Muscle of arm (tissue), 12 donors: ENCODE data around the gene SLC25A26. TPM values are rescaled to one million over a fixed set of nuclear protein-coding genes. Genes with fewer than 3 reads are reported as not detected.
A peak's percentile ranks its signal among the peaks of the same experiment; 100 is the strongest.
"Not testable (repeated sequence)": the region's sequence is repeated elsewhere in the genome, so short reads cannot be mapped to it uniquely, and the experiment has no call there.

Source experiments
- DNase-seq: peaks from one replicate; pipeline ENCODE4 v3.0.0-alpha.2; 2013
- polyA plus RNA-seq, 12 donors: library from polyadenylated mRNA; unstranded; fragments of 120-200 nt; gene quantifications; one replicate each; pipeline ENCODE4 v1.2.1, GENCODE V29; 2013; ENCODE audit not compliant: insufficient read length in 12 of 12

The SLC25A26 gene
- polyA plus RNA-seq, 12 donors = 14.9 to 32.9 (median 26.9) TPM; not detected in 1

DNA sequence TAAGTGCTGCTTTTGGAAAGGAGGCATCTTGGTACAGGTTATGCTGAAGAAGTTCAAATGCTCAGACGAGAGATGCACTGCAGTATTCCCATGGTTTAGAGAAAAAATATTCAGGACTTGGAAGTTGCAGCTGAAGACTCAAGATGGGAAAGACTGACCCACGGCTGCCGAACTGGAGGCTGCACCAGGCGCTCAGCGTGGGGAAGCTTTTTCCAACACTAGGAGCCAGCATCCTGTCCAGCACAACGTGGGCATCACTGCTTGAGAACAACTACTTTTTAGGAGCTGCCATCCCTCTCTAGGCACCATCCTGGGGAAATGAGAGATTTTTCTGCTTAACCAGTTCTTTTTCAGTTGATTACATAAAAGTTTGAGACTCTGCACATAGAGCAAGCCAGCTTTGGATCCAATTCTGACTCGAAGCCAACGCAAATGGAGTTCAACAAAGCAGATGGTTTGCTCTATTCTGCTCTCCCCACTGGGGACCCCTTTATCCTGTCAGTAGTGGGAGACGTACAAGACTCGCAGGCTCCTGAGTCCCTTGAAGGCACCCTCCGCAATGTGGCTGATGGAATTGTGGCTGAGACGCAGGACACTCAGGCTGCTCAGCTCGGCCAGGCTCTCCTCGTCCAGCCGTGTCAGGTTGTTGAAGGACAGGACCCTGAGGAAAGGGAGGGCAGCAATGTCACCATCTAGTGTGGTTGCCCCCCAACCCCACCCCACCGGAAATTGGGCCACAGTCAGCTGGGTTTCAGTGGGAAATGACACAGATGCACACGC, 186.2 kb downstream of the SLC25A26 start:
- DNase-seq = no peak

DNA sequence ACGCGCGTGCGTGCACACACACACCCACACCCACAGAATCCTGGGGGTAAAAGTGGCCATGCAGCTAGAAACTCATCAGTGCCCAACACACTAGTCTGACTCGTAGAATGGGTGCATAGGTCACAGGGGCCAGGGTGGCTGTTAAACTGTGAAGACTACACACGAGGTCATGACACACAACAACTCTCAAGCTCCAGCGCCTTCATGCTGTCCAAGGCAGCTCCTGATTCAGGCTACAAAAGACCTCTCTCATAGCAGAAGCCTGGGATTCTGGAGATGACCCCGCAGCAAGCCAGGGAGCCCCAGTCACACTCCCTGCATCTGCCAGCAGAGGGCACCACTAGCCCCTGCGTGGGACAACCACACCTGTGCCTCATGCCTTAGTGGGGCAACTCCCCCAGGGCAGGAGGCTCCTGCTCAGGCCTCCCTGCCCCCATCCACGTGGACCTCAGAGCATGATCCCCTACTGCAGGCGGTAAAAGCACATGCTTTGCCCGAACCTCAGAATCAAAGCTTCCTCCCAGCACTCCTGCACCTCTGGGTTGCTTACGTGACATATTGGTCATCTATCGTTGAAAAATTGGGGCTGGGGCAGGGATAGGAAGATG, 186.9 kb downstream of the SLC25A26 start:
- DNase-seq = peak; percentile 73

DNA sequence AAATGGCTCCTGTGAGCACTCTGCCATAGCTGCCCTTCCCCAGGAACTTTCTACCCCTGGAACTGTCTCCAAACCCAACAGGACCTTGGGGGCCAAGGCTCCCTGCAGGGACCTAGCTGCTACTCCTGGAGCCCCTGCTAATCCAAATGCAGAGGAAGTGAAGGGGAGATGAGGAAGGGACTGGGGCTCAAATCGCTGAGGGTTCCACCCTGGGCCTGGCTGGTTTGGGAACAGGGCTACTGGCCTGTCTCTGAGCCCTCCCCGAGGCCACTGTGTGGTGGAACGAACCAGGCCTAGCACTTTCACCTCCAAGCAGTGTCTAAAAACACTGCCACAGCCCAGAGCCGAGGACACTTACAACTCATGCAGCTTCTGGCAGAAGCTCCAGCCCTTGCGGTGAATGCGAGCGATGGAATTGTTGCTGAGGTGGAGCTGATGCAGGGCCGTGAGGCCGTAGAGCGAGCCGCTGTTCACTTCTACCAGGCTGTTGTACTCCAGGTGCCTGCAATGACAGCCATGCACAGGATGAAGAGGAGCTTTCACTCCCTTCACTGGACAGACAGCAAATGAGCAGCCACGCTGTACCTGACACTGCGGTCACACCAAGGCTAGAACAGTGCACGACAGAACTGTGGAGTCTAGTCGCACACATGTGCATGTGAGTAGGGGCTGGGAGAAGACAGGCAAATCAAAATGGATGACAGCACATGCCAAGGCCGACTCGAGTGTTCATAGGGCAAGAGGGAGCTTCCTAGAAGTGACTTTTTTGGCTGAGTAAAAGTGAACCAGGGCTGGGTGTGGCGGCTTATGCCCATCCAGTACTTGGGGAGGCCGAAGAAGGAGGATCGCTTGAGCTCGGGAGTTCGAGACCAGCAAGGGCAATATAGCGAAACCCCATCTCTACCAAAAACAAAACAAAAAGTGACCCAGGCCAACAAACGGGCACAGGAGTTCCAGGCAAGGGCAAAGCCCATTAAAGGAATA, 189.3 kb downstream of the SLC25A26 start:
- DNase-seq = no peak

DNA sequence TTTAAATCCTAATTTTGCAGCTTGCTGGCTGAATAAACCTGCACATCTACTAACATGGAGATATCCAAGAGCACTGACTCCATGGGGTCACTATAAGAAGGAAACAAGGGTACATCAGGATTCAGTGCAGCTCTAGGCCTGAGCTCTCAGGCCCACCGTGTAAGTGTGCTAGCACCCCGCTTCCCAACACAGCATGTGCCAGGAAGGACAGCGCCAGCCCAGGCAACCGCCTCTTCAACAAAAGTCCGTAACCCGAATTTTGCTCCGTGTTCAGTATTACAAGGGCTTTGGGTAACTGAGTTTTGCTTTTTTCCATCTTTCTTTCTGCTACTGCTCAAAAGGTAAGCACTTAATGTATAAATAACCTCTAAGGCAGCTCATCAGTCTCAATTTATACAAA, 190.2 kb downstream of the SLC25A26 start:
- no peak for DNase-seq

DNA sequence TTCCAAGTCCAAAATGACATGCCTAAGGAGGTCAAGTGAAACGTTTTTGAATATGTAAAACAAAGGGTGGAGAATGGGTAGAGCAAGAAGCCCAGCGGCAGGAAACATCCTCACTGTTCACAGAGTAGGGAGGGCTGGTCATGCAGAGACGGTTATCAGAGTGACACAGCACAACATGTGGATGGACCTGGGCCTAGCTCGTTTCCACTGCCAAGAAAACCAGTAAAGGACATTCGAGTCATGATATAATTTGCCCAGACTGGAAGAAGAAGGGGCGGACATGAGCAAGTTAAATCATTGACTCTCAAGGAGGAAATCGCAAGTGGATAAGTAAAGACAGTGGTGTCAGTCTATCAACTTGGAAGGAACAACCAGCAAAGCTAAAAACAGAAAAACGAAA, 190.7 kb downstream of the SLC25A26 start:
- no peak for DNase-seq

DNA sequence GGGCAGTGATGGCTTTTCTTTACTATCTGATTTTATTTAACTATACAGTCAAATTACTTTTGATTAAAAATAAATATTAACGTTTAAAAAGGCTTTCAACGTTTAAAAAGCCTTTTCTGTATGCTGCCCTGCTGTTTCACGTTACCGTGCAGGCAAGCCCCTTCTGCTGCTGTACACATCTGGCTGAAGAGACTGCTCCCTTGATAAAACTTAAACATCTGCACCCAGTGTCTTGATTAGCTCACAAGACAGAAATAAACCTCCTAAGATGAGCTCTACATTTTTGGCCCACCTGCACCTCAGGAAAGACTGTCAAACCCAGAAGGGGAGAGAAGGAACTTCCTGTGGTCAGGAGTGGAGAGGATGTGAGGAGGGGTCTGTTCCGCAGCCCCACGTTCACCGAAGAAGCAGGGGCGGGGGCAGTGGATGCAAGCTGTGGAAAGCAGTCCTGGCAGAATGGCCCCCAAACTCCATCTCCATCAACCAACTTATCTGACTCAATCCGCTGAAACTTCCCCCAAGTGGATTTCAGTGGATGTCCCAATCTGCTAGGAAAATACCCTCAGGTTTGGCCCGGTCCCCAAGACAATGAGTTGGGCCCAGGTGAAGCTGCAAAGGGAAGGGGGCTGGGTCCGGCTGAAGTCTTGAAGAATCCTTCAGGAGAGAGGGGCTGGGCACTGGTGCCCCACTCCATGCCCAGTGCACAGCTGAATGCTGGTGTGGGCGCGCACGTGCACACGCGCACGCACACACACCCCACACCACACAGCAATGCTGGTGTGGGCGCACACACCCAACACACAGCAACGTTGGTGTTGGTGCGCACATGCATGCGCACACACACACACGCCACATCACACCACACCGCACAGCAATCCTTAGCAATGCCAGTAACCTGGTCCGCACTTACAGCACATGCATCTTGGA, 191.4 kb downstream of the SLC25A26 start:
- no peak for DNase-seq

DNA sequence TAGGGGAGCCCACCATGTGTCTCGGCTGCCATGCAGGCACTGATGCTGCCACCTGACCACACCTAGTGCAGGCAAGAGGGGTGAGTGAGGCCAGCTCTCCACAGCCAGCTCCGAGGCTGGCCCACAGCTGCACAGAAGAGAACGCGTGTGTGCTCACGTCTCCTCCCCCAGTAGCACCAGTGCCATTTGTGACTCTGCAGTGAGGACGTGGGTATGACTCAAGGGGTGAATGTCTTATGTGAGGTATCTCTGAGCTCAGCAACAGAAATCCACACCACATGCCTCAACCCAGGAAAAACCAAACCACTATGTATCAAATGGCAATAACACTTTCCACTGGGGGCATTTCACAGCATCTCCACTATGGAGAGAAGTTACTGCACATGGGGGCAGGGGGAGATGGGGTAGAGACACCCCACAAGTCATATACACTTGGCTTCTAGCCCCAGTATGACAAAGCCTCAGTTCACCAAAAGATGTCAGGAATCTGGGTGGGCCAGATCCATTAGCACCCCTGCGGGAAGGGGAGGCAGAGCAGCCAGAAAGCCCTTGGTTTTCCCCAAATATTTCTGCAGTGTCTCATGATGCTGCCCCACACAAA, 192.4 kb downstream of the SLC25A26 start:
- no peak for DNase-seq

DNA sequence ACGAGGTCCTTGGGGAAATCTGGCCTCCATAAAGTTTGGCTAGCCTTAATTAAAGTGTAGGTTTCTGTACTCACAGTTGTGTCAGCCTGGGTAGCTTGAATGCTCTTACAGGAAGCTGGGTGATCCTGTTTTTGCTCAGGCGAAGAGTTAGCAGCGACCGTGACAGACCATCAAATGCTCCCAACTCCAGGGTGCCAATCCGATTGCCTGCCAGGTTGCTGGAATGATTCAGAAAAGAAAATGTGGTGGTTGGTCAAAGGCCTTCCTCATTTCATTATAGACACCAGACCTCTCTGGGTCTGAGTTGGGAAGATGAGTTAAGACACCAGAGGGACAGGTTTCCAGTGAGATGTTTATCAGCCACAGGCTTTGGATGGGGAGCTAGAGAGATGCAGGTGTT, 194.0 kb downstream of the SLC25A26 start:
- no peak for DNase-seq

DNA sequence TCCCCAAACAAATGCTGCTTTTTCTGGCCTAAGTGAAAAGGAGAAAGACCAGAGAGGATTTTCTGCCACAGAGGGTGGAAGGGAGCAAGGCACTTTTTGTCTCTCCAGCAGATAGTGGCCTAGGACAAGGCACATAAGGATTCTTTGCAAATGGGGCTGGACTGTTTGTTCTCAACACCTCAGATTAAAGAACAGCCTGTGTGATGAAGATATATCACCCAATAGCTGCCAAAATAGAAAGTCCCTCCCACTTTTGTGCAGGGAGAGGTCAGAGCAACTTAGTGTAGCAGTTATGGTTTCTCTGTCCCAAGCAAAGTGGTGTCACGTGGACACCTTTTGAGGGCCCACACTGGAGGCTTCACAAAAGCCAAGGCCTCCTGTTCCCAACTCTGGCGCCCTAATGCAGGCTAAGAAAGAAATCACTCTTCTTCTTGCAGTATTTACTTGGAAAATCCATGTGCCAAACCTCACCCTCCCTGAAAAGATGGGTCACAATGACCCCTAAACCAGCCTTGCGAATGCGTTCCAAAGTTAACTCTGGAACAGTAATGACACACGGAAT, 195.1 kb downstream of the SLC25A26 start:
- DNase-seq = no peak

DNA sequence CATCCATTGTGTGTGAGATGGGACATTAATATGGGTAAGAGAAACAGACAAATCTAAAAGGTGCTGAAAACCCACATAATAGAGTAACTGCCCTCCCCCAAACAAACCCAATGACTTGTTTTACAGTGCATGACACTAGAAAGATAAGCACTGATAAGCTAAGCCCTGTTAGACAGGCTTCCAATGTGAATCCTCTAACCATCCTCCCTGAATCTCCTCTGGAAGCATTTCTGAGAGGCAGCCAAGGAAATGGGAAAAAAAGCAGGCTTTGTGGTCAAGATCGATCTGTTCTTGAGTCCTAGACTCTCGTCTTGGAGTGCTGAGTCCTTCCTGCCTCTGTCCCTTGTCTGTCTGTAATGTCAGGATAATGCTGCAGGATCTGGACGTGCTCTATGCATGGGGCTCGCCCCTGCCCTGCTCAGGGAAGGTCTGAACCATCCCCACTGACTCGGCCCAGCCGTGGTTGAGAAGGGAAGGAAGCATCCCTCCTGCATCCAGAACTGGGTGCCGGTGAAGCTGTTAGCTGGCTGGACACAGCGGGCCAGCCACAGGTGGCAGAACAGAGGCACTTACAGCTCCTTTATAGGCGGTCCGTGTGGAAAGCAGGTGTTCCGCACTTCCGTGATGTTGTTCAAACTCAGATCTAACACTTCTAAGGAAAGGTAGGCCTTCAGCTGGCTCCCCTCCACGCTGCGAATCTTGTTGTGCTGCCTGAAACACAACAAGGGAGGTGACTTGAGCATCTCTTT, 195.9 kb downstream of the SLC25A26 start:
- no peak for DNase-seq

DNA sequence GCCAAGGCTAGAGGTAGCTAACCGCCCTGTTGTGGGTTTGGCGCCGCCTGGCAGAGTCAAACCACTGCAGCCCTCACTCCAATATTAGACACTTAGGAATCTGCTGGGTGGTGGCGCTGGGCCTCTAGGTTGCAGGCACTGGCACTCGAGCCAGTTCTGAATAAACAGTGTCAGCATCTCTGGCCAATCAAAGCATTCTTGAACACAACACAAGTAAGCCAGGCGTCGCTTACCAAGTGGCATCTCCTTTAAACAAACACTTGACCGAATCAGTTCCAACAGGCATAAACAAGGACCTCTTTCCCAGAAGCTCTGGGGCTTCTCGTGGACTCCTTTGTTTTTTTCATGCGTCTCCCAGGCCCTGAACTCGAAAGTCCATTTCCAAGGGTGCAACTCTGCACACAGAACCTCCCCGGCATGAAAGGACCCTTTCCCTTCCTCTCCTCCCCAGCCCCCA, 197.7 kb downstream of the SLC25A26 start:
- no peak for DNase-seq

DNA sequence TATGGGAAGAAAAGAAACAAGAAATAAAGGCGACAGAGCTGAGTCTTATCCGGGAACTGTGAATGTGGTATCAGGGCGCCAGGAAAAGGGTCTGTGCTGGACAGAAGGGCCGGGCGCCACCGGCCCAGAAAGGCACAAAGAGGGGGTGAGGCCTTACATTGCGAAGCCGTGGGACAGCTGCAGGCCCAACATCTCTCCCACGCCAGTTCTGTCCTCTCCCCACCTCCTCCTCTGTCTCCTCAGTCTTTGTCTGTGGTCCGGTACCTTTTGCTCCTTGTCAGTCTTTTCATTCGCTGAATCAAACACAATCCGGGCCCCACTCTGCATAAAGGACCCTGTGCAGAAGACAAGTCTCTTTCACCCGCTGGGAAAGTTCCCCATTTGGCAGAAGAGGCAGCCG, 198.2 kb downstream of the SLC25A26 start:
- no peak for DNase-seq

DNA sequence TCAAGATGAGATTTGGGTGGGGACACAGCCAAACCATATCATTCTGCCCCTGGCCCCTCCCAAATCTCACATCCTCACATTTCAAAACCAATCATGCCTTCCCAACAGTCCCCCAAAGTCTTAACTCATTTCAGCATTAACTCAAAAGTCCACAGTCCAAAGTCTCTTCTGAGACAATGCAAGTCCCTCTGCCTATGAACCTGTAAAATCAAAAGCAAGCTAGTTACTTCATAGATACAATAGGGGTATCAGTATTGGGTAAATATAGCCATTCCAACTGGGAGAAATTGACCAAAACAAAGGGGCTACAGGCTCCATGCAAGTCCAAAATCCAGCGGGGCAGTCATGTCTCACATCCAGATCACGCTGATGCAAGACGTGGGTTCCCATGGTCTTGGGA, 200.3 kb downstream of the SLC25A26 start:
- DNase-seq = not testable (repeated sequence)

DNA sequence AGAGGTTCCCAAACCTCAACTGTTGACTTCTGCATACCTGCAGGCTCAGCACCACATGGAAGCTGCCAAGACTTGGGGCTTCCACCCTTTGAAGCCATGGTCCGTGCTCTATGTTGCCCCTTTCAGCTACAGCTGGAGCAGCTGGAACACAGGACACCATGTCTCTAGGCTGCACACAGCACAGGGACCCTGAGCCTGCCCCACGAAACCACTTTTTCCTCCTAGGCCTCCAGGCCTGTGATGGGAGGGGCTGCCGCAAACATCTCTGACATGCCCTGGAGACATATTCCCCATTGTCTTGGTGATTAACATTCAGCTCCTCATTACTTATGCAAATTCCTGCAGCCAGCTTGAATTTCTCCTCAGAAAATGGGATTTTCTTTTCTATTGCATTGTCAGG, 201.1 kb downstream of the SLC25A26 start:
- DNase-seq = not testable (repeated sequence)

DNA sequence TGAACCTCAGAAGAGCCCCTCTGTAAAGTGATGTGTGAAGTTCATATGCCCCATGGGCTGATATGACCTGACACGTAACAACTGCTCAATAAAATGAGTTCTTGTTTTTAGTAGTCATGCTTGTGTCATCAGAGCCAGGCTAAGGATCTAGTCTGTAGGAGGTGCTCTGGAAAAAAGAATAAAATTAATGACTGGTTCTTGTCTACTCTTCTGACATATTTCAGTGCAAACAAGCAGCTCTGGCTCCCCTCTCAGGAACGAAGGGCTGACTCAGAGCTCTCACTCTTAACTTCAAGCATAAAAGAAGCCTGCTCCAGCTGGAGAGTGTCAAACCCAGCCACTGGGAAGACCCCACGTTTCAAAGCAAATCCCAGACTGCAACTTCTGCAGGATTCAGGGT, 203.0 kb downstream of the SLC25A26 start:
- no peak for DNase-seq

DNA sequence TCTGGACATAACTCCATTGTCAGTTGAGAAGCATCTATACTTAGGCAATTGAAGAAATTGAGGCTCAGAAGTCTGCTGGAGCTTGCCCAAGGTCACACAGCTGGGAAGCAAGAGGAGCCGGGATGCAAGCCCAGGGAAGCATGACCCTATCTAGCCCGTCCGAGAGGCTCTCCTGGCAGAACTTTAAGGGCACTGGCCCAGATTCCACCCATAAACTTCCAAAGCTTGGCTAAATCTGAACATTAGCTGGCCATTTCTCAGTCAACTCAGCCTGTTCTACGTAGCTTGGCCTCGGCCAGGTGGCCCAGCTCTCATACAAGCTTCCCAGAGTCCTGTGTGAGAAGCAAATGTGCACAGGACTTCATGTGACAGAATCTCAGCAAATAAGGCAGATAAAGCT, 204.2 kb downstream of the SLC25A26 start:
- no peak for DNase-seq

DNA sequence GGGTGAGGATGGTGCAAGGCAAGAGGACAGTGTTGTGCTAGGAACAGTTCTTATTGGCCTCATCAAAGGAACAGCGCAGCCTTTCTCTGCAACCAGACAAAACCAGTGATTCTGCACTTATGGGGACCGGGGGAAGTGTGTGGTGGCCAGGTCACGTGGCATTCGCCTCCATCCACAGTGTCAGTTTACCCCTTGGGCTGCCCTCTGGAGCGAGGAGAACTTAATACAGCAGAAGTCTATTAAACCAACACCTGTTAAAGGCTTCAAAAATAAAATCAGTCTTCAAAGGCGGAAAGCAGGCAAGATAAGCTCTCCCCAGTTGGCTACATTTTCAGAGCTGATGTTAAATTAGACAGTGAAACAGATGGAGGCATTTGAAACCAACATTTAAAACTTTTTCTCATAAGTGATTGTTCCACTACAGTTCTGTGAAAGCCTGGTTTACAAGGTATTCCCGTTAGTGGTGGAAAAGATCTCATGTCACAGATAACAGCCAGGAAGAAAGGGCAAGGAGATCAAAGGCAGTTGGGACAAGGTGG, 204.8 kb downstream of the SLC25A26 start:
- DNase-seq = no peak

DNA sequence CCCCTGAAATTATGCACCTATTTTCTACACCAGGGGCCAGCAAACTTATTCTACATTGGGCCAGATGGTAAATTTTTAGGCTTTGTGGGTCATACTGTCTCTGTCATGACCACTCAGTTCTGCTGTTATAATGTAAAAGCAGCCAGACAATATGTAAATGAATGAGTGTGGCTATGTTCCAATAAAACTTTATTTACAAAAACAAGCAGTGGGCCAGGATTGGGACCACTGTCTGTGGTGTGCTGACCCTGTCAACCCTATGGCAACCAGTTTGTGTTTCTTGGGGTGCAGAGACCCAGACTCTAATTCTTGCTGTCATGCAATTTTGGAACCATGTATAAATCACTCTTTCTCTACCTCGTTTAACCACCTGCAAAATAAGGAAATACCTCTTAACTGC, 205.3 kb downstream of the SLC25A26 start:
- no peak for DNase-seq

DNA sequence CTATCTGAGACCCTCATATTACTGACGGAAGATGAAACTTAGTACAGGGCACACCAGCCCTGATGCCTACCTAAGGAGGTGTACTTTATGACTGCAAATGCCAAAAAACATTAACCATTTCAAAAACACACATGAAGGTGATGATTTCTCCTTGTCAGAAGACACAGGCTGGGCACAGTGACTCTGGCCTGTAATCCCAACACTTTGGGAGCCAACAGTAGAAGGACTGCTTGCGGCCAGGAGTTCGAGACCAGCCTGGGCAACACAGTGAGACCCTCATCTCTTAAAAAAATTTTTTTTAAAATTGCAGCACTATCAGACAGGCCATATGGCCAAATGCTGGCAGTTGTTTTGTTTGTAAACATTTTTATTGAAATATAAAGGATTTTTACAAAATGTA, 206.6 kb downstream of the SLC25A26 start:
- no peak for DNase-seq
